ENCODE results near the gene UBASH3B. TPM values are rescaled to one million over a fixed set of nuclear protein-coding genes. Genes with fewer than 3 reads are reported as not detected.

UBASH3B gene
- total RNA-seq, 4 donors from 2014 or later: 2.7 to 16.4 (median 9.7) TPM

GRCh38 chr11:122743097-122743741 is 87.7 kb downstream of the UBASH3B start:
- Histone ChIP-seq H3K4me1 (peaks cover 3 to 22% (median 4%) of the 10 kb centered on the region in 3 donors), H3K9me3 (no peaks in the 10 kb centered on the region), H3K27me3 (no peaks in the 10 kb centered on the region), H3K27ac (peak overlapping the region in 2 of 4 donors; percentile 31 to 77), H3K36me3 (no peaks in the 10 kb centered on the region), H3K4me3 (no peak overlapping the region)
- intact Hi-C loops (cut with DNase I): no loop called here
- TF ChIP-seq CTCF (IDR thresholded peaks at IDR 0.05): no peak
- no peak for TF ChIP-seq POLR2A (IDR thresholded peaks at IDR 0.05)
- WGBS, 2 donors: 87 to 90% methylated on average over 6 of the region's 6 CpGs
- DNase-seq: no peak

GRCh38 chr11:122743949-122744348 is 88.4 kb downstream of the UBASH3B start:
- Histone ChIP-seq H3K27ac (peak overlapping the region in 2 of 4 donors; percentile 31 to 56), H3K27me3 (no peaks in the 10 kb centered on the region), H3K4me1 (peaks cover 3 to 22% (median 4%) of the 10 kb centered on the region in 3 donors), H3K36me3 (no peaks in the 10 kb centered on the region), H3K4me3 (no peak overlapping the region), H3K9me3 (no peaks in the 10 kb centered on the region)
- no peak for DNase-seq
- 68 to 80% methylated on average over 1 to 5 of the region's 6 CpGs for WGBS, 2 donors
- peak in 1 of 4 donors; percentile 32 for TF ChIP-seq POLR2A (IDR thresholded peaks at IDR 0.05)
- TF ChIP-seq CTCF (IDR thresholded peaks at IDR 0.05): no peak
- intact Hi-C loops (cut with DNase I): no loop called here

DNA sequence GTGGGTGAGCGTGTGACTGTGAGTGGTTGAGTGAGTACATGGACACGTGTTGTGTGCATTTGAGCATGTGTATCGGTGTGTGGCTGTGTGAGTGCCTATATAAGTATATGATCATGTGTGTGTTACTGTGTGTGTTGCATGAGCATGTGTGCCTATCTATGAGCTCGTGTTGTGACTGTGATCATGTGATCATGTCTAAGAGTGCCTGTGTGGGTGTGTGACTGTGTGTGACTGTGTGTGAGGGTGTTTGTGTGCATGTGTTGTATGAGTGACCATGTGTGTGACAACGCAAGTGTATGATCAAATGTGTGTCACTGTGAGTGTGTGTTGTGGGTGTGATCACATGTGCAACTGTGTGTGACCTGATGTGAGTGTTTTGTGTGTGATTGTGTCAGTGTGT is 88.8 kb downstream of the UBASH3B start:
- DNase-seq: no peak
- Histone ChIP-seq H3K4me1 (peaks cover 3 to 26% (median 4%) of the 10 kb centered on the region in 3 donors), H3K4me3 (no peak overlapping the region), H3K9me3 (no peaks in the 10 kb centered on the region), H3K27me3 (no peaks in the 10 kb centered on the region), H3K27ac (peak overlapping the region in 1 of 4 donors; percentile 11), H3K36me3 (no peaks in the 10 kb centered on the region)
- TF ChIP-seq POLR2A (IDR thresholded peaks at IDR 0.05): no peak
- TF ChIP-seq CTCF (IDR thresholded peaks at IDR 0.05): no peak
- intact Hi-C loops (cut with DNase I): no loop called here
- 59 to 69% methylated on average over 5 of the region's 5 CpGs for WGBS, 2 donors

DNA sequence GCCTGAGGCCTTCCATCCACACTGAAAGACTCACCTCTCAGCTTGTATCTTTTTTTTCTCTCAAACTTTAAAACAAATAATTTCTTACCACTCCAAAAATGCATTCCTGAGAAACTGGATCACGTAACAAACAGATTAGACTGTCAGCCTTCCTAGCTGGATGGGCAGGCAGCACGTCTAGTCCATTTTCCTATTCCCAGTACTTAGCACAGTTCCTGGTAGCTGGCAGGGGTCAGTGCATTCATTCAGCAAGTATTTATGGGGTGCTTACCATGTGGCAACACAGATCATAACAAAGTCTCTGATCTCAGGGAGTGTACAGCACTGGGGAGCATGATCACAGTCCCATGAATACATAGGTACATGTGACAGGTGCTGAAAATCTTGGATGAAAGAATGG is 89.6 kb downstream of the UBASH3B start:
- 84 to 97% methylated on average over 2 of the region's 2 CpGs for WGBS, 2 donors

More for the DNA sequence above, 89.6 kb downstream of the UBASH3B start:
- Histone ChIP-seq H3K9me3 (no peaks in the 10 kb centered on the region), H3K27ac (no peak overlapping the region), H3K4me1 (peaks cover 3 to 29% (median 4%) of the 10 kb centered on the region in 3 donors), H3K36me3 (no peaks in the 10 kb centered on the region), H3K27me3 (no peaks in the 10 kb centered on the region), H3K4me3 (no peak overlapping the region)
- DNase-seq: no peak
- TF ChIP-seq POLR2A (IDR thresholded peaks at IDR 0.05) (no peak), CTCF (IDR thresholded peaks at IDR 0.05) (no peak)
- intact Hi-C loops (cut with DNase I): no loop called here
